ENCODE data around the gene AKAP8L. TPM values are rescaled to one million over a fixed set of nuclear protein-coding genes. Genes with fewer than 3 reads are reported as not detected.

Gene AKAP8L
- total RNA-seq, 2 experiments from 2014 or later: 83.1 to 88.8 TPM

- peak; percentile 81 for DNase-seq
- Mint-ChIP-seq H3K4me1 (ENCODE audit: low read depth) (peaks cover 59% of the 10 kb centered on the region), H3K27me3 (no peaks in the 10 kb centered on the region), H3K4me3 (peak within 1 kb of the TSS; percentile 84), H3K27ac (peak within 1 kb of the TSS; percentile 92), H3K36me3 (ENCODE audit: low read depth) (peaks cover 38% of the 10 kb centered on the region), H3K9me3 (no peaks in the 10 kb centered on the region)
- ChIA-PET CTCF (interaction anchor here (1.3 to 7.5 kb wide), 3 partner anchors 13 to 90 kb away, joined by 6 to 42 read pairs (median 14); partner anchors contain the start of gene AKAP8L), POLR2A (interaction anchor here (0.7 to 5.0 kb wide), 10 partner anchors 11 to 181 kb away, joined by 3 to 33 read pairs (median 4); partner anchors contain the start of gene AKAP8L)
- TF ChIP-seq CTCF (IDR thresholded peaks at IDR 0.05): no peak
- ATAC-seq: peak; percentile 59
- intact Hi-C loops (cut with micrococcal nuclease): loop anchor here (5.0 kb wide), 2 partner anchors 47 to 93 kb away; partner anchors contain the start of gene AKAP8L
Observed at GRCh38 chr19:15464394-15465385, 45.9 kb upstream of the AKAP8L start, which contains the start of gene RASAL3. TSS of gene RASAL3 (minus strand) at chr19:15464544. CDS start at chr19:15464358, 186 bp downstream.

GRCh38 chr19:15463861-15464371 lies 45.1 kb upstream of the AKAP8L start:
- Mint-ChIP-seq H3K27ac (peak overlapping the region; percentile 92), H3K4me1 (ENCODE audit: low read depth) (peaks cover 55% of the 10 kb centered on the region), H3K9me3 (no peaks in the 10 kb centered on the region), H3K36me3 (ENCODE audit: low read depth) (peaks cover 41% of the 10 kb centered on the region), H3K4me3 (peak overlapping the region; percentile 84), H3K27me3 (no peaks in the 10 kb centered on the region)
- DNase-seq (peak; percentile 88), ATAC-seq (peak; percentile 79)
- ChIA-PET CTCF (interaction anchor here (0.7 to 7.5 kb wide), 6 partner anchors 9 to 91 kb away, joined by 3 to 42 read pairs (median 6); partner anchors contain the start of gene AKAP8L), POLR2A (interaction anchor here (0.7 to 5.0 kb wide), 10 partner anchors 11 to 181 kb away, joined by 3 to 33 read pairs (median 4); partner anchors contain the start of genes AKAP8L and WIZ)
- intact Hi-C loops (cut with micrococcal nuclease): loop anchor here (5.0 kb wide), 1 partner anchor 47 kb away; the partner anchor contains the start of gene AKAP8L
- TF ChIP-seq CTCF (IDR thresholded peaks at IDR 0.05): no peak

- intact Hi-C loops (cut with micrococcal nuclease): loop anchor here (5.0 kb wide), 1 partner anchor 44 kb away; the partner anchor contains the start of gene AKAP8L
- ChIA-PET CTCF (interaction anchor here (1.9 kb wide), 1 partner anchor 94 kb away, joined by 7 read pairs; no protein-coding TSS in a partner anchor), POLR2A (interaction anchor here (1.6 to 5.0 kb wide), 4 partner anchors 8 to 43 kb away, joined by 4 to 33 read pairs (median 16); partner anchors contain the start of gene AKAP8L)
- no peak for ATAC-seq
- no peak for TF ChIP-seq CTCF (IDR thresholded peaks at IDR 0.05)
- Mint-ChIP-seq H3K27me3 (no peaks in the 10 kb centered on the region), H3K4me1 (ENCODE audit: low read depth) (peaks cover 33% of the 10 kb centered on the region), H3K27ac (peak overlapping the region; percentile 92), H3K4me3 (peak overlapping the region; percentile 84), H3K9me3 (no peaks in the 10 kb centered on the region), H3K36me3 (ENCODE audit: low read depth) (peaks cover 42% of the 10 kb centered on the region)
- DNase-seq: no peak
Observed at GRCh38 chr19:15461694-15462093, 42.9 kb upstream of the AKAP8L start.

GRCh38 chr19:15457701-15458484 lies 39.1 kb upstream of the AKAP8L start:
- no peaks in the 10 kb centered on the region for H3K27me3 Mint-ChIP-seq
- intact Hi-C loops (cut with micrococcal nuclease): no loop called here

More at GRCh38 chr19:15457701-15458484, 39.1 kb upstream of the AKAP8L start:
- POLR2A ChIA-PET: no interaction called here
- Mint-ChIP-seq H3K27ac (no peak overlapping the region), H3K4me3 (no peak overlapping the region), H3K9me3 (no peaks in the 10 kb centered on the region), H3K4me1 (ENCODE audit: low read depth) (peaks cover 18% of the 10 kb centered on the region), H3K36me3 (ENCODE audit: low read depth) (peaks cover 56% of the 10 kb centered on the region)
- no peak for TF ChIP-seq CTCF (IDR thresholded peaks at IDR 0.05)
- ATAC-seq (no peak), DNase-seq (no peak)
- CTCF ChIA-PET: no interaction called here
